Endothelial cell of umbilical vein (primary cell): ENCODE measurements around the gene PPP1R9A. TPM values are rescaled to one million over a fixed set of nuclear protein-coding genes. Genes with fewer than 3 reads are reported as not detected.

Source experiments
- BruUV-seq: library from RNA; stranded (reverse); fragments of 400-500 nt; replicated peaks from 2 replicates; lab custom pipeline; 2021; lab: Mats Ljungman, UMichigan
- CTCF ChIA-PET: fragments of 300-600, 350-600 bp; sonication (Branson Sonifier 250); formaldehyde crosslinking; loops from one replicate; lab custom pipeline; 2021; ENCODE audit warnings: antibody characterized with exemption, inconsistent platforms; lab: Charles Lee
- POLR2A ChIA-PET: fragments of 300-600, 350-600 bp; sonication (Branson Sonifier 250); formaldehyde crosslinking; loops from one replicate; lab custom pipeline; 2021; ENCODE audit warnings: antibody characterized with exemption, inconsistent platforms; lab: Charles Lee
- DNase-seq: peaks from one replicate; pipeline ENCODE4 v3.0.0-alpha.2; 2011; ENCODE audit warnings: low read depth, low spot score
- FAIRE-seq: peaks from 2 replicates; lab custom pipeline; 2011; peaks lifted over from hg19 to GRCh38; lab: Jason Lieb, UNC
- H2AFZ ChIP-seq: 2 replicates; pipeline ENCODE4 v1.6.0; 2012; ENCODE audit warnings: low read depth, low read length, control low read depth, inconsistent platforms
- H3K27ac ChIP-seq: 2 replicates; pipeline ENCODE4 v1.5.1; 2011; ENCODE audit warnings: low read depth, mild to moderate bottlenecking, control low read depth, low read length, moderate library complexity; ENCODE audit not compliant: insufficient read depth
- H3K27me3 ChIP-seq, 2 experiments: 2 replicates each; pipeline versions ENCODE4 v1.6.0 to v1.6.1; 2011; ENCODE audit warnings: low read length in 2 of 2, mixed read lengths in 1 of 2; ENCODE audit not compliant: control insufficient read depth in 2 of 2, insufficient read depth in 2 of 2
- H3K36me3 ChIP-seq, 2 experiments: 2 replicates in 1 of 2; 3 replicates in 1 of 2; pipeline ENCODE4 v1.5.1; 2011; ENCODE audit warnings: low read length in 2 of 2, mild to moderate bottlenecking in 1 of 2, moderate library complexity in 1 of 2; ENCODE audit not compliant: control insufficient read depth in 2 of 2, insufficient read depth in 2 of 2; ENCODE audit errors: extremely low read depth in 1 of 2
- H3K4me1 ChIP-seq: 3 replicates; pipeline ENCODE4 v1.5.1; 2011; ENCODE audit warnings: mild to moderate bottlenecking, low read length; ENCODE audit not compliant: control insufficient read depth, insufficient read depth; ENCODE audit errors: extremely low read depth
- H3K4me2 ChIP-seq: 2 replicates; pipeline ENCODE4 v1.6.1; 2011; ENCODE audit warnings: low read length, control low read depth, mixed read lengths; ENCODE audit not compliant: insufficient read depth
- H3K4me3 ChIP-seq, 3 experiments: fragments of 200-600 bp in 1 of 3; sonication (generic), shearing (Covaris generic) in 1 of 3; replicated peaks in 1 of 3; 2 replicates each; pipeline ENCODE4 v1.5.1; 2011 to 2016; ENCODE audit warnings: control low read depth in 3 of 3, low read length in 3 of 3, mild to moderate bottlenecking in 2 of 3, inconsistent platforms in 1 of 3, low read depth in 1 of 3, moderate library complexity in 1 of 3; ENCODE audit not compliant: insufficient read depth in 1 of 3
- H3K79me2 ChIP-seq: 2 replicates; pipeline ENCODE4 v1.6.0; 2012; ENCODE audit warnings: low read length, inconsistent platforms; ENCODE audit not compliant: control insufficient read depth, insufficient read depth
- H3K9ac ChIP-seq: replicated peaks from 2 replicates; pipeline ENCODE3; 2011; ENCODE audit warnings: low read length, control low read depth; ENCODE audit not compliant: insufficient read depth; ENCODE audit errors: extremely low read depth
- H3K9me1 ChIP-seq: replicated peaks from 3 replicates; pipeline ENCODE4 v1.6.0; 2011; ENCODE audit warnings: mild to moderate bottlenecking, low read length; ENCODE audit not compliant: control insufficient read depth, insufficient read depth; ENCODE audit errors: extremely low read depth
- H3K9me3 ChIP-seq: replicated peaks from 2 replicates; pipeline ENCODE4 v1.5.1; 2012; ENCODE audit warnings: low read length, inconsistent platforms; ENCODE audit not compliant: control insufficient read depth, insufficient read depth
- H4K20me1 ChIP-seq: replicated peaks from 2 replicates; pipeline ENCODE3; 2011; ENCODE audit warnings: mild to moderate bottlenecking, low read length; ENCODE audit not compliant: control insufficient read depth, insufficient read depth; ENCODE audit errors: extremely low read depth
- CTCF ChIP-seq, 2 donors: IDR thresholded peaks; 1 replicate in 1 of 2; 2 replicates in 1 of 2; pipeline ENCODE4 v1.5.1; 2011; ENCODE audit warnings: low read length in 2 of 2, mild to moderate bottlenecking in 2 of 2, moderate library complexity in 2 of 2, control low read depth in 1 of 2, inconsistent platforms in 1 of 2, low read depth in 1 of 2; ENCODE audit not compliant: insufficient read depth in 1 of 2; ENCODE audit errors: extremely low read depth in 1 of 2
- EZH2 ChIP-seq: IDR thresholded peaks from 2 replicates; pipeline ENCODE4 v1.6.1; 2012; ENCODE audit warnings: borderline replicate concordance, low read depth, mild to moderate bottlenecking, moderate library complexity, low read length, inconsistent platforms; ENCODE audit not compliant: severe bottlenecking
- FOS ChIP-seq: IDR thresholded peaks from 2 replicates; pipeline ENCODE4 v1.6.1; 2011; ENCODE audit warnings: mild to moderate bottlenecking, low read length, moderate library complexity, borderline replicate concordance; ENCODE audit not compliant: insufficient read depth
- GATA2 ChIP-seq: IDR thresholded peaks from 2 replicates; pipeline ENCODE4 v1.7.0; 2011; ENCODE audit warnings: low read depth, mild to moderate bottlenecking, moderate library complexity, mixed read lengths, low read length; ENCODE audit not compliant: insufficient read length, insufficient read depth
- JUN ChIP-seq: IDR thresholded peaks from 2 replicates; pipeline ENCODE4 v1.6.1; 2011; ENCODE audit warnings: borderline replicate concordance, low read depth; ENCODE audit not compliant: insufficient read length, insufficient read depth
- MAX ChIP-seq: IDR thresholded peaks from 2 replicates; pipeline ENCODE4 v1.6.1; 2011; ENCODE audit not compliant: insufficient read depth, insufficient read length
- MYC ChIP-seq: IDR thresholded peaks from one replicate; pipeline ENCODE4 v1.6.1; 2011; ENCODE audit warnings: mild to moderate bottlenecking, low read depth, low read length
- POLR2A ChIP-seq: IDR thresholded peaks from 2 replicates; pipeline ENCODE4 v1.6.1; 2012; ENCODE audit warnings: low read depth, mild to moderate bottlenecking, control low read depth, low read length
- POLR2AphosphoS5 ChIP-seq: IDR thresholded peaks from 2 replicates; pipeline ENCODE4 v1.6.1; 2012; ENCODE audit warnings: low read depth, mild to moderate bottlenecking, control low read depth, low read length, moderate library complexity; ENCODE audit not compliant: insufficient read depth
- dilution Hi-C: fragments of 300-500 bp; cut with MboI; formaldehyde crosslinking; loops from one replicate; pipeline ENCODE4 v1.15.0; 2019; ENCODE audit warnings: low sequenced_read_pairs; ENCODE audit not compliant: extremely low pct_ligation_motif_present
- intact Hi-C: fragments of 100-400 bp; cut with micrococcal nuclease; formaldehyde crosslinking; loops from one replicate; pipeline ENCODE4 v1.10.0; 2022
- polyA plus RNA-seq, 4 experiments: library from polyadenylated mRNA; depleted of rRNA in 3 of 4; stranded (reverse) in 3 of 4; unstranded in 1 of 4; fragments of >200 nt; gene quantifications; 2 replicates each; pipeline versions ENCODE4 v1.2.1 to v1.2.3, GENCODE V29; 2011 to 2012; ENCODE audit warnings: missing spikeins in 1 of 4
- total RNA-seq: library from RNA; stranded (reverse); gene quantifications from 2 replicates; pipeline ENCODE4 v1.2.3, GENCODE V29; 2021

The PPP1R9A gene
- total and polyA plus RNA-seq, 2 donors (not counting 3 experiments of a cell fraction or from before 2014, with no cell fraction given): 0.50 to 3.0 TPM

- Histone ChIP-seq H3K36me3 (no peaks in the 10 kb centered on the region), H3K4me3 (no peak overlapping the region), H2AFZ (no peak overlapping the region), H3K4me2 (no peak overlapping the region), H3K27me3 (no peaks in the 10 kb centered on the region), H3K9ac (no peak overlapping the region), H3K79me2 (no peaks in the 10 kb centered on the region), H3K27ac (no peak overlapping the region), H4K20me1 (no peaks in the 10 kb centered on the region), H3K9me3 (no peaks in the 10 kb centered on the region), H3K9me1 (no peaks in the 10 kb centered on the region), H3K4me1 (no peaks in the 10 kb centered on the region)
- DNase-seq: no peak
- BruUV-seq: no TSS peak
- TF ChIP-seq FOS: no peak
- no peak for TF ChIP-seq POLR2AphosphoS5
- TF ChIP-seq GATA2: no peak
- TF ChIP-seq MYC: no peak
- TF ChIP-seq JUN: no peak
- TF ChIP-seq CTCF (IDR thresholded peaks at IDR 0.05; ENCODE audit: extremely low read depth in 1 of 2, insufficient read depth in 1 of 2, low read depth in 1 of 2, low read length in 2 of 2): no peak
- no peak for TF ChIP-seq MAX
- TF ChIP-seq EZH2: no peak
- no peak for TF ChIP-seq POLR2A
- ChIA-PET POLR2A (no interaction called here), CTCF (interaction anchor here (1.6 kb wide), 1 partner anchor 130 kb away, joined by 3 read pairs; no protein-coding TSS in a partner anchor)
- intact Hi-C loops: no loop called here
- FAIRE-seq: no peak
- dilution Hi-C loops: no loop called here
Measured at GRCh38 chr7:95088536-95089215, 181.3 kb downstream of the PPP1R9A start.
